K562 (cell line): ENCODE data around the gene FBXW8. TPM values are rescaled to one million over a fixed set of nuclear protein-coding genes. Genes with fewer than 3 reads are reported as not detected.

Source experiments
- ATAC-seq: fragments of 200-7000 bp; cut with Tn5 transposase; 3 replicates; pipeline ENCODE4 v1.9.1; 2020; ENCODE audit warnings: moderate library complexity
- BruUV-seq: library from RNA; stranded (reverse); fragments of 400-500 nt; replicated peaks from 2 replicates; lab custom pipeline; 2021; lab: Mats Ljungman, UMichigan
- CTCF ChIA-PET: fragments of 300-600 bp; formaldehyde crosslinking; extraction: SDS; loops from one replicate; lab custom pipeline; 2021; ENCODE audit warnings: low intra/inter-chr PET ratio; lab: Yijun Ruan, JAX
- POLR2A ChIA-PET: fragments of 300-600, 350-650 bp; sonication (Branson Sonifier 250); formaldehyde crosslinking; extraction: SDS; loops from one replicate; lab custom pipeline; 2021; ENCODE audit warnings: antibody characterized with exemption, inconsistent platforms; lab: Yijun Ruan, JAX
- DNase-seq, 4 experiments: peaks; one replicate each; pipeline versions ENCODE4 v3.0.0 to v3.0.0-alpha.2; 2011 to 2018; ENCODE audit warnings: low spot score in 3 of 4, mixed read lengths in 3 of 4; ENCODE audit errors: extremely low read depth in 1 of 4
- FAIRE-seq: peaks from 2 replicates; lab custom pipeline; 2011; peaks lifted over from hg19 to GRCh38; lab: Jason Lieb, UNC
- H2AFZ ChIP-seq: 2 replicates; pipeline ENCODE4 v1.6.0; 2011; ENCODE audit warnings: low read depth, low read length, control low read depth, inconsistent platforms
- H3K27ac ChIP-seq: fragments of 200-600 bp; 3 replicates; pipeline ENCODE4 v1.8.0; 2011; ENCODE audit warnings: low read depth, mild to moderate bottlenecking, control low read depth, inconsistent platforms, low read length, moderate library complexity, mixed read lengths; ENCODE audit errors: extremely low read depth
- H3K27me3 ChIP-seq, 2 experiments: fragments of 300-600 bp in 1 of 2; 2 replicates in 1 of 2; 3 replicates in 1 of 2; pipeline versions ENCODE4 v1.6.0 to v1.8.0; 2011; ENCODE audit warnings: inconsistent platforms in 2 of 2, low read length in 2 of 2, mild to moderate bottlenecking in 1 of 2, mixed read lengths in 1 of 2, moderate library complexity in 1 of 2; ENCODE audit not compliant: control insufficient read depth in 2 of 2, insufficient read depth in 2 of 2
- H3K36me3 ChIP-seq: fragments of 300-600 bp; 3 replicates; pipeline ENCODE4 v1.8.0; 2011; ENCODE audit warnings: mild to moderate bottlenecking, low read length, inconsistent platforms; ENCODE audit not compliant: control insufficient read depth, insufficient read depth
- H3K4me1 ChIP-seq, 2 experiments: fragments of 200-600 bp in 1 of 2; replicated peaks in 1 of 2; 2 replicates in 1 of 2; 3 replicates in 1 of 2; pipeline versions ENCODE4 v1.5.1 to v1.8.0; 2011; ENCODE audit warnings: inconsistent platforms in 2 of 2, low read length in 2 of 2, mild to moderate bottlenecking in 1 of 2, mixed read lengths in 1 of 2, moderate library complexity in 1 of 2; ENCODE audit not compliant: control insufficient read depth in 2 of 2, insufficient read depth in 2 of 2
- H3K4me2 ChIP-seq: 2 replicates; pipeline ENCODE4 v1.6.1; 2011; ENCODE audit warnings: low read length, control low read depth, inconsistent platforms, mixed read lengths; ENCODE audit not compliant: insufficient read depth
- H3K4me3 ChIP-seq: fragments of 200-600 bp; sonication (generic), shearing (Covaris generic); 2 replicates; pipeline ENCODE4 v1.5.1; 2016; ENCODE audit warnings: control low read depth, inconsistent platforms
- H3K79me2 ChIP-seq: fragments of 200-600 bp; 3 replicates; pipeline ENCODE4 v1.8.0; 2011; ENCODE audit warnings: low read length, inconsistent platforms; ENCODE audit not compliant: control insufficient read depth, insufficient read depth
- H3K9ac ChIP-seq, 2 experiments: 2 replicates each; pipeline versions ENCODE4 v1.6.0 to v1.6.1; 2011; ENCODE audit warnings: low read depth in 2 of 2, low read length in 2 of 2, control low read depth in 1 of 2, inconsistent platforms in 1 of 2, mild to moderate bottlenecking in 1 of 2, mixed read lengths in 1 of 2; ENCODE audit not compliant: insufficient read depth in 1 of 2
- H3K9me1 ChIP-seq: one replicate; pipeline ENCODE4 v1.6.0; 2011; ENCODE audit warnings: inconsistent platforms, mild to moderate bottlenecking, low read length, moderate library complexity; ENCODE audit not compliant: control insufficient read depth, insufficient read depth
- H3K9me3 ChIP-seq: replicated peaks from 2 replicates; pipeline ENCODE4 v1.5.1; 2011; ENCODE audit warnings: low read depth, low read length, inconsistent platforms; ENCODE audit not compliant: control insufficient read depth, insufficient read depth
- H4K20me1 ChIP-seq: replicated peaks from 2 replicates; pipeline ENCODE4 v1.6.1; 2011; ENCODE audit warnings: low read length, inconsistent platforms, mixed read lengths; ENCODE audit not compliant: control insufficient read depth, insufficient read depth
- CHD2 ChIP-seq: IDR thresholded peaks from 2 replicates; pipeline ENCODE4 v1.6.1; 2011; ENCODE audit warnings: low read depth, low read length
- CLOCK ChIP-seq: fragments of 250-450 bp; sonication (Bioruptor Pico); IDR thresholded peaks from 2 replicates; pipeline ENCODE4 v1.4.0; 2020; ENCODE audit warnings: mild to moderate bottlenecking, moderate library complexity, borderline replicate concordance
- ELF2 ChIP-seq: fragments of 250-450 bp; sonication (Bioruptor Pico); IDR thresholded peaks from 2 replicates; pipeline ENCODE4 v1.5.0; 2021; ENCODE audit warnings: mild to moderate bottlenecking
- FOXA3 ChIP-seq, 2 experiments: fragments of 450-650 bp in 1 of 2; sonication (generic) in 1 of 2; formaldehyde crosslinking; IDR thresholded peaks in 1 of 2; conservative IDR thresholded peaks in 1 of 2; 2 replicates each; pipeline versions ENCODE4 v1.4.0 to v1.8.0; 2020 to 2022; ENCODE audit warnings: mild to moderate bottlenecking in 2 of 2, missing genetic modification reagents in 1 of 2
- HDAC3 ChIP-seq: fragments of 450-650 bp; IDR thresholded peaks from 2 replicates; pipeline ENCODE4 v1.6.1; 2018; ENCODE audit warnings: borderline replicate concordance, mild to moderate bottlenecking, moderate library complexity; ENCODE audit not compliant: partially characterized antibody
- KAT7 ChIP-seq: sonication (generic); formaldehyde crosslinking; IDR thresholded peaks from 2 replicates; pipeline ENCODE4 v1.8.0; 2022; ENCODE audit warnings: missing genetic modification reagents, mild to moderate bottlenecking, borderline replicate concordance
- MYNN ChIP-seq, 2 experiments: sonication (generic); formaldehyde crosslinking in 1 of 2; IDR thresholded peaks; 2 replicates each; pipeline versions ENCODE4 v1.5.0 to v1.6.1; 2016 to 2020; ENCODE audit warnings: antibody characterized with exemption in 1 of 2, missing genetic modification reagents in 1 of 2
- SAFB2 ChIP-seq: fragments of 200-400 bp; formaldehyde crosslinking; IDR thresholded peaks from 2 replicates; pipeline ENCODE4 v1.6.1; 2018; ENCODE audit warnings: borderline replicate concordance, low read length, low read depth, moderate library complexity; ENCODE audit not compliant: severe bottlenecking
- TCF3 ChIP-seq: sonication (generic); formaldehyde crosslinking; IDR thresholded peaks from 2 replicates; pipeline ENCODE4 v1.4.0; 2020; ENCODE audit warnings: mild to moderate bottlenecking, missing genetic modification reagents
- TFE3 ChIP-seq: fragments of 450-650 bp; formaldehyde crosslinking; IDR thresholded peaks from 2 replicates; pipeline ENCODE4 v1.4.0; 2020; ENCODE audit warnings: mild to moderate bottlenecking, mixed read lengths
- ZBTB26 ChIP-seq: fragments of 450-650 bp; formaldehyde crosslinking; IDR thresholded peaks from 2 replicates; pipeline ENCODE4 v1.4.0; 2022; ENCODE audit warnings: missing genetic modification characterization
- ZNF76 ChIP-seq: fragments of 250-450 bp; sonication (Bioruptor Pico); IDR thresholded peaks from 2 replicates; pipeline ENCODE4 v1.4.0; 2020; ENCODE audit warnings: mild to moderate bottlenecking, moderate library complexity, borderline replicate concordance
- WGBS: fragments of 100-300 bp; shearing (Covaris generic); methylation state at CpG from one replicate; pipeline ENCODE4 v1.1.6; 2016; ENCODE audit warnings: low coverage, mixed read lengths; ENCODE audit not compliant: insufficient coverage; ENCODE audit errors: missing lambda C conversion rate; 5-methylcytosine and 5-hydroxymethylcytosine counted together
- in situ Hi-C: fragments of 300-500 bp; cut with MboI; formaldehyde crosslinking; loops from 4 replicates; pipeline ENCODE4 v1.15.0; 2018; ENCODE audit warnings: inconsistent platforms, mixed read lengths
- intact Hi-C: fragments of 100-400 bp; cut with micrococcal nuclease; formaldehyde crosslinking; loops from 2 replicates; pipeline ENCODE4 v1.14.2; 2022
- polyA plus RNA-seq, 8 experiments: library from polyadenylated mRNA; depleted of rRNA in 4 of 8; stranded (reverse) in 5 of 8; unstranded in 3 of 8; fragments of >200 nt; fragmentation: Nextera tagmentation in 2 of 8; fragmentation: Illumina TruSeq in 1 of 8; extraction: Ambion mirVana in 2 of 8; extraction: Trizol in 1 of 8; gene quantifications; 2 replicates each; pipeline versions ENCODE4 v1.2.1 to v1.2.3, GENCODE V29; 2011 to 2014; ENCODE audit warnings: inconsistent platforms in 1 of 8, missing spikeins in 1 of 8
- total RNA-seq, 7 experiments: library from RNA; depleted of rRNA in 6 of 7; stranded (reverse); fragments of >200 nt in 6 of 7; fragmentation: Illumina TruSeq in 2 of 7; extraction: Trizol in 2 of 7; gene quantifications; 2 replicates each; pipeline versions ENCODE4 v1.2.1 to v1.2.3, GENCODE V29; 2011 to 2021; ENCODE audit warnings: low replicate concordance in 1 of 7

The FBXW8 gene
- total and polyA plus RNA-seq, 9 of the 15 experiments (the other 6 are each of a cell fraction or from before 2014, with no cell fraction given) = 0.58 to 8.3 (median 4.4) TPM

- no peak for TF ChIP-seq TFE3 (CRISPR knock-in tag)
Observed at GRCh38 chr12:117036547-117036946, 125.8 kb downstream of the FBXW8 start (continued).

GRCh38 chr12:117037289-117038022, 126.7 kb downstream of the FBXW8 start:
- Histone ChIP-seq H3K27me3 (no peaks in the 10 kb centered on the region), H3K9me3 (no peaks in the 10 kb centered on the region), H3K4me1 (peaks cover 25 to 71% of the 10 kb centered on the region in 2 experiments), H3K79me2 (no peaks in the 10 kb centered on the region), H2AFZ (no peak overlapping the region), H3K4me2 (no peak overlapping the region), H3K9ac (peak overlapping the region in 1 of 2 experiments; percentile 69; a peak in 1 of 4 replicates), H3K4me3 (no peak overlapping the region), H4K20me1 (no peaks in the 10 kb centered on the region), H3K27ac (no peak overlapping the region), H3K9me1 (no peaks in the 10 kb centered on the region), H3K36me3 (no peaks in the 10 kb centered on the region)
- intact Hi-C loops (no loop called here), in situ Hi-C loops (no loop called here)
- FAIRE-seq = no peak
- 81% methylated on average over 20 of the region's 22 CpGs for WGBS
- ATAC-seq = no peak
- BruUV-seq = no TSS peak
- DNase-seq = no peak
- ChIA-PET POLR2A (interaction anchor here (1.1 kb wide), 1 partner anchor 9 kb away, joined by 4 read pairs; no protein-coding TSS in a partner anchor), CTCF (no interaction called here)
- TF ChIP-seq FOXA3 (CRISPR knock-in tag; conservative IDR thresholded peaks at IDR 0.05 in 1 of 2, IDR thresholded peaks at IDR 0.05 in 1 of 2) (no peak), ZBTB26 (no peak), ELF2 (no peak), TCF3 (CRISPR knock-in tag) (no peak), KAT7 (CRISPR knock-in tag) (no peak), ZNF76 (CRISPR knock-in tag) (no peak), SAFB2 (no peak), CLOCK (CRISPR knock-in tag) (no peak), HDAC3 (no peak), CHD2 (no peak), MYNN (IDR thresholded peaks at IDR 0.05) (no peak), MYNN (CRISPR knock-in tag; IDR thresholded peaks at IDR 0.05) (no peak)
